SK-N-SH (cell line): ENCODE data around the gene INPP5K. TPM values are rescaled to one million over a fixed set of nuclear protein-coding genes. Genes with fewer than 3 reads are reported as not detected.

Experiments used
- CTCF ChIA-PET: fragments of 300-600, 350-600 bp; formaldehyde crosslinking; extraction: SDS; loops from one replicate; lab custom pipeline; 2021; lab: Yijun Ruan, JAX
- POLR2A ChIA-PET: fragments of 350-600 bp; sonication (Branson Sonifier 250); formaldehyde crosslinking; extraction: SDS; loops from one replicate; lab custom pipeline; 2020; ENCODE audit warnings: antibody characterized with exemption, inconsistent platforms; lab: Yijun Ruan, JAX
- DNase-seq: peaks from one replicate; pipeline ENCODE4 v3.0.0; 2012
- H2AFZ ChIP-seq: fragments of 200-600 bp; sonication (generic); 2 replicates; pipeline ENCODE4 v1.8.1; 2016; ENCODE audit warnings: antibody characterized with exemption, mild to moderate bottlenecking, low read depth
- H3F3A ChIP-seq: fragments of 200-600 bp; sonication (generic); replicated peaks from 2 replicates; pipeline ENCODE3; 2016; ENCODE audit warnings: antibody characterized with exemption, mild to moderate bottlenecking; ENCODE audit not compliant: insufficient read depth
- H3K27ac ChIP-seq, 2 experiments: fragments of 200-500 bp in 1 of 2; fragments of 200-600 bp in 1 of 2; sonication (Bioruptor generic) in 1 of 2; sonication (generic), shearing (Covaris generic) in 1 of 2; 2 replicates each; pipeline versions ENCODE4 v1.5.1 to v1.6.1; 2014 to 2016; ENCODE audit warnings: low read depth in 2 of 2, inconsistent platforms in 1 of 2, low read length in 1 of 2, mild to moderate bottlenecking in 1 of 2, mixed read lengths in 1 of 2
- H3K27me3 ChIP-seq: fragments of 200-600 bp; sonication (generic), shearing (Covaris generic); 2 replicates; pipeline ENCODE4 v1.6.1; 2016; ENCODE audit warnings: mixed run types; ENCODE audit not compliant: insufficient read depth
- H3K36me3 ChIP-seq, 2 experiments: fragments of 200-500 bp in 1 of 2; fragments of 200-600 bp in 1 of 2; sonication (Bioruptor generic) in 1 of 2; sonication (generic) in 1 of 2; replicated peaks in 1 of 2; 2 replicates each; pipeline versions ENCODE3 to v1.5.1; 2014 to 2016; ENCODE audit warnings: low read length in 1 of 2, mild to moderate bottlenecking in 1 of 2; ENCODE audit not compliant: insufficient read depth in 2 of 2, control insufficient read depth in 1 of 2
- H3K4me1 ChIP-seq, 2 experiments: fragments of 200-500 bp in 1 of 2; fragments of 200-600 bp in 1 of 2; sonication (Bioruptor generic) in 1 of 2; sonication (generic), shearing (Covaris generic) in 1 of 2; 2 replicates each; pipeline versions ENCODE4 v1.5.1 to v1.6.1; 2014 to 2016; ENCODE audit warnings: low read depth in 1 of 2, low read length in 1 of 2, mixed run types in 1 of 2; ENCODE audit not compliant: insufficient read depth in 2 of 2, control insufficient read depth in 1 of 2
- H3K4me2 ChIP-seq: fragments of 200-600 bp; sonication (generic), shearing (Covaris generic); 2 replicates; pipeline ENCODE4 v1.6.1; 2017; ENCODE audit warnings: mixed run types
- H3K4me3 ChIP-seq, 2 experiments: fragments of 200-500 bp in 1 of 2; fragments of 200-600 bp in 1 of 2; sonication (Bioruptor generic) in 1 of 2; sonication (generic), shearing (Covaris generic) in 1 of 2; 2 replicates each; pipeline versions ENCODE4 v1.5.1 to v1.8.1; 2014 to 2016; ENCODE audit warnings: low read depth in 2 of 2, inconsistent platforms in 1 of 2, low read length in 1 of 2, mild to moderate bottlenecking in 1 of 2, mixed read lengths in 1 of 2, moderate library complexity in 1 of 2
- H3K79me2 ChIP-seq: fragments of 200-600 bp; sonication (generic); 2 replicates; pipeline ENCODE4 v1.8.1; 2017; ENCODE audit warnings: mild to moderate bottlenecking; ENCODE audit not compliant: insufficient read depth
- H3K9ac ChIP-seq: fragments of 200-600 bp; sonication (generic); 2 replicates; pipeline ENCODE4 v1.6.1; 2017; ENCODE audit warnings: mixed run types
- H3K9me2 ChIP-seq: fragments of 200-600 bp; sonication (generic); 2 replicates; pipeline ENCODE4 v1.6.1; 2017; ENCODE audit warnings: mixed run types
- H3K9me3 ChIP-seq: fragments of 200-600 bp; sonication (generic); 2 replicates; pipeline ENCODE4 v1.6.1; 2017; ENCODE audit warnings: mixed run types, mild to moderate bottlenecking, moderate library complexity
- H4K20me1 ChIP-seq: fragments of 200-600 bp; sonication (generic); 2 replicates; pipeline ENCODE4 v1.6.1; 2017; ENCODE audit warnings: mild to moderate bottlenecking, mixed run types; ENCODE audit not compliant: insufficient read depth
- CHD2 ChIP-seq: fragments of 150-350 bp; IDR thresholded peaks from 2 replicates; pipeline ENCODE4 v1.6.1; 2018; ENCODE audit warnings: low read length; ENCODE audit not compliant: partially characterized antibody
- ELF1 ChIP-seq: IDR thresholded peaks from 2 replicates; pipeline ENCODE4 v1.4.0; 2012
- EP300 ChIP-seq, 2 experiments: IDR thresholded peaks; 2 replicates each; pipeline versions ENCODE4 v1.4.0 to v1.6.1; 2012; ENCODE audit warnings: borderline replicate concordance in 1 of 2, low read depth in 1 of 2, low read length in 1 of 2
- EZH2phosphoT487 ChIP-seq: fragments of 200-600 bp; sonication (generic); IDR thresholded peaks from 2 replicates; pipeline ENCODE4 v1.6.1; 2017; ENCODE audit warnings: low read depth, mixed run types, mild to moderate bottlenecking, antibody characterized with exemption, moderate library complexity, borderline replicate concordance
- FOXJ3 ChIP-seq: sonication (generic); formaldehyde crosslinking; IDR thresholded peaks from 2 replicates; pipeline ENCODE4 v1.5.1; 2020; ENCODE audit warnings: mild to moderate bottlenecking, missing genetic modification reagents
- FOXM1 ChIP-seq: IDR thresholded peaks from 2 replicates; pipeline ENCODE4 v1.4.0; 2012; ENCODE audit warnings: low read depth, mild to moderate bottlenecking
- GATA2 ChIP-seq: sonication (generic); formaldehyde crosslinking; IDR thresholded peaks from 2 replicates; pipeline ENCODE4 v1.5.0; 2020; ENCODE audit warnings: mild to moderate bottlenecking, missing genetic modification reagents
- MEF2A ChIP-seq: IDR thresholded peaks from 2 replicates; pipeline ENCODE4 v1.4.0; 2012; ENCODE audit warnings: low read depth, borderline replicate concordance
- MXI1 ChIP-seq: IDR thresholded peaks from 2 replicates; pipeline ENCODE4 v1.6.1; 2012; ENCODE audit warnings: mild to moderate bottlenecking, low read depth, low read length, improper control_type of control experiment
- NFIC ChIP-seq: IDR thresholded peaks from 2 replicates; pipeline ENCODE4 v1.4.0; 2012; ENCODE audit warnings: borderline replicate concordance
- PBX3 ChIP-seq: IDR thresholded peaks from 2 replicates; pipeline ENCODE4; 2012
- RCOR1 ChIP-seq: fragments of 150-350 bp; IDR thresholded peaks from 2 replicates; pipeline ENCODE4 v1.6.1; 2017; ENCODE audit warnings: antibody characterized with exemption, low read length
- REST ChIP-seq: IDR thresholded peaks from 2 replicates; pipeline ENCODE4 v1.6.1; 2012; ENCODE audit warnings: mild to moderate bottlenecking, low read depth, low read length, moderate library complexity
- SIN3A ChIP-seq: IDR thresholded peaks from 2 replicates; pipeline ENCODE4 v1.6.1; 2012; ENCODE audit warnings: low read depth, mild to moderate bottlenecking, low read length, moderate library complexity, borderline replicate concordance
- SMC3 ChIP-seq: IDR thresholded peaks from 2 replicates; pipeline ENCODE4 v1.6.1; 2012; ENCODE audit warnings: low read depth, low read length, improper control_type of control experiment
- WGBS: methylation state at CpG from one replicate; pipeline ENCODE4 v1.1.6; 2017; ENCODE audit warnings: low lambda C conversion rate; 5-methylcytosine and 5-hydroxymethylcytosine counted together
- polyA plus RNA-seq, 3 experiments: library from polyadenylated mRNA; depleted of rRNA; stranded (reverse); fragments of >200 nt; gene quantifications; 2 replicates each; pipeline ENCODE4 v1.2.3, GENCODE V29; 2012

INPP5K gene
- polyA plus RNA-seq, 1 of the 3 experiments (the other 2 are of a cell fraction) = 26.2 TPM

- peak in 1 of 2 experiments; percentile 31; a peak in 1 of 4 replicates for TF ChIP-seq EP300 (IDR thresholded peaks at IDR 0.05; ENCODE audit: borderline replicate concordance in 1 of 2, low read depth in 1 of 2, low read length in 1 of 2)
- TF ChIP-seq, all 33 proteins: peak for 8
These were observed 28.2 kb downstream of the INPP5K start (continued) for GRCh38 chr17:1487939-1488825.

GRCh38 chr17:1486802-1487695, 29.4 kb downstream of the INPP5K start:
- Histone ChIP-seq H3K27ac (peak overlapping the region in 1 of 2 experiments; percentile 81; a peak in 3 of 4 replicates), H3K4me2 (peak overlapping the region; percentile 93; the same call in 1 of the 2 replicates), H3K4me1 (peaks cover 20 to 28% of the 10 kb centered on the region in 2 experiments; a peak in 2 of 4 replicates), H3F3A (peaks cover 15% of the 10 kb centered on the region), H4K20me1 (no peaks in the 10 kb centered on the region), H3K27me3 (no peaks in the 10 kb centered on the region), H3K9me2 (no peaks in the 10 kb centered on the region), H3K9ac (no peak overlapping the region), H3K9me3 (no peaks in the 10 kb centered on the region), H3K79me2 (peaks cover 75% of the 10 kb centered on the region), H3K36me3 (peaks cover 13 to 16% of the 10 kb centered on the region in 2 experiments), H3K4me3 (no peak overlapping the region), H2AFZ (no peak overlapping the region)
- ChIA-PET CTCF (interaction anchor here (0.8 to 2.9 kb wide), 3 partner anchors 12 to 122 kb away, joined by 3 to 16 read pairs (median 6); partner anchors contain the start of gene INPP5K), POLR2A (interaction anchor here (1.0 to 1.5 kb wide), 5 partner anchors 9 to 141 kb away, joined by 3 to 6 read pairs (median 4); partner anchors contain the start of genes CRK, INPP5K, SLC43A2 and YWHAE)
- TF ChIP-seq SIN3A = no peak
- no peak for TF ChIP-seq EP300 (IDR thresholded peaks at IDR 0.05; ENCODE audit: borderline replicate concordance in 1 of 2, low read depth in 1 of 2, low read length in 1 of 2)
- no peak for TF ChIP-seq EZH2phosphoT487
- TF ChIP-seq FOXJ3 (CRISPR knock-in tag) = no peak
- TF ChIP-seq ELF1 = no peak
- no peak for TF ChIP-seq REST
- TF ChIP-seq PBX3 = no peak
- no peak for TF ChIP-seq MXI1
- TF ChIP-seq NFIC = no peak
- no peak for TF ChIP-seq SMC3
- no peak for TF ChIP-seq GATA2 (CRISPR knock-in tag)
- TF ChIP-seq FOXM1 = no peak
- no peak for TF ChIP-seq MEF2A
- no peak for TF ChIP-seq RCOR1
- TF ChIP-seq CHD2 = no peak
- WGBS = 79% methylated on average over 39 of the region's 74 CpGs
- DNase-seq = no peak
